ENCODE results near the gene SLC39A11. TPM values are rescaled to one million over a fixed set of nuclear protein-coding genes. Genes with fewer than 3 reads are reported as not detected.

SLC39A11 gene
- total RNA-seq, 1 donor from 2014 or later, result 13.2 TPM

GRCh38 chr17:72720494-72720825, 372.0 kb downstream of the SLC39A11 start:
- Mint-ChIP-seq H3K9me3 (ENCODE audit: unreplicated experiment) (no peaks in the 10 kb centered on the region), H3K27me3 (ENCODE audit: unreplicated experiment) (no peaks in the 10 kb centered on the region), H3K36me3 (ENCODE audit: low read depth, unreplicated experiment) (no peaks in the 10 kb centered on the region), H3K4me1 (ENCODE audit: unreplicated experiment) (peaks cover 11% of the 10 kb centered on the region), H3K27ac (ENCODE audit: unreplicated experiment) (no peak overlapping the region), H3K4me3 (ENCODE audit: unreplicated experiment) (no peak overlapping the region)
- TF ChIP-seq CTCF (IDR thresholded peaks at IDR 0.05; ENCODE audit: unreplicated experiment), result no peak
- no peak for DNase-seq (ENCODE audit: low spot score)

- Mint-ChIP-seq H3K9me3 (ENCODE audit: unreplicated experiment) (no peaks in the 10 kb centered on the region), H3K27ac (ENCODE audit: unreplicated experiment) (no peak overlapping the region), H3K27me3 (ENCODE audit: unreplicated experiment) (no peaks in the 10 kb centered on the region), H3K4me1 (ENCODE audit: unreplicated experiment) (peaks cover 9% of the 10 kb centered on the region), H3K4me3 (ENCODE audit: unreplicated experiment) (no peak overlapping the region), H3K36me3 (ENCODE audit: low read depth, unreplicated experiment) (no peaks in the 10 kb centered on the region)
- DNase-seq (ENCODE audit: low spot score), result no peak
- TF ChIP-seq CTCF (IDR thresholded peaks at IDR 0.05; ENCODE audit: unreplicated experiment), result no peak
These were observed 372.7 kb downstream of the SLC39A11 start for GRCh38 chr17:72719578-72720493.

- no peak for TF ChIP-seq CTCF (IDR thresholded peaks at IDR 0.05; ENCODE audit: unreplicated experiment)
- DNase-seq (ENCODE audit: low spot score), result no peak
- Mint-ChIP-seq H3K27ac (ENCODE audit: unreplicated experiment) (no peak overlapping the region), H3K27me3 (ENCODE audit: unreplicated experiment) (no peaks in the 10 kb centered on the region), H3K36me3 (ENCODE audit: low read depth, unreplicated experiment) (no peaks in the 10 kb centered on the region), H3K4me3 (ENCODE audit: unreplicated experiment) (no peak overlapping the region), H3K4me1 (ENCODE audit: unreplicated experiment) (peaks cover 4% of the 10 kb centered on the region), H3K9me3 (ENCODE audit: unreplicated experiment) (no peaks in the 10 kb centered on the region)
These were observed 373.3 kb downstream of the SLC39A11 start for GRCh38 chr17:72719206-72719577.

GRCh38 chr17:72717676-72718075, 374.8 kb downstream of the SLC39A11 start:
- no peak overlapping the region for H3K4me3 Mint-ChIP-seq (ENCODE audit: unreplicated experiment)
- H3K27me3 Mint-ChIP-seq (ENCODE audit: unreplicated experiment), result no peaks in the 10 kb centered on the region
- H3K36me3 Mint-ChIP-seq (ENCODE audit: low read depth, unreplicated experiment), result no peaks in the 10 kb centered on the region
- no peak for DNase-seq (ENCODE audit: low spot score)
- no peak for TF ChIP-seq CTCF (IDR thresholded peaks at IDR 0.05; ENCODE audit: unreplicated experiment)
- H3K9me3 Mint-ChIP-seq (ENCODE audit: unreplicated experiment), result no peaks in the 10 kb centered on the region
- no peak overlapping the region for H3K27ac Mint-ChIP-seq (ENCODE audit: unreplicated experiment)
- no peaks in the 10 kb centered on the region for H3K4me1 Mint-ChIP-seq (ENCODE audit: unreplicated experiment)

- TF ChIP-seq CTCF (IDR thresholded peaks at IDR 0.05; ENCODE audit: unreplicated experiment), result no peak
- Mint-ChIP-seq H3K9me3 (ENCODE audit: unreplicated experiment) (no peaks in the 10 kb centered on the region), H3K27ac (ENCODE audit: unreplicated experiment) (no peak overlapping the region), H3K4me3 (ENCODE audit: unreplicated experiment) (no peak overlapping the region), H3K4me1 (ENCODE audit: unreplicated experiment) (no peaks in the 10 kb centered on the region), H3K27me3 (ENCODE audit: unreplicated experiment) (no peaks in the 10 kb centered on the region), H3K36me3 (ENCODE audit: low read depth, unreplicated experiment) (no peaks in the 10 kb centered on the region)
- no peak for DNase-seq (ENCODE audit: low spot score)
These were observed 375.2 kb downstream of the SLC39A11 start for GRCh38 chr17:72717276-72717675.
